H9 (cell line): ENCODE data around the gene NCCRP1. TPM values are rescaled to one million over a fixed set of nuclear protein-coding genes. Genes with fewer than 3 reads are reported as not detected.

Source experiments
- DNase-seq: peaks from one replicate; pipeline ENCODE4 v3.0.0-alpha.2; 2017
- H2AFZ ChIP-seq: one replicate; pipeline ENCODE4 v1.6.1; 2013; ENCODE audit warnings: mild to moderate bottlenecking, low read length, control low read depth, moderate library complexity
- H2AK5ac ChIP-seq: 2 replicates; pipeline ENCODE4 v1.6.1; 2013; ENCODE audit warnings: low read length, control low read depth, mixed read lengths; ENCODE audit not compliant: insufficient read length
- H2BK120ac ChIP-seq: one replicate; pipeline ENCODE4 v1.6.1; 2013; ENCODE audit warnings: low read depth, mild to moderate bottlenecking, low read length, control low read depth, inconsistent platforms; ENCODE audit not compliant: poor library complexity, severe bottlenecking
- H2BK12ac ChIP-seq: 2 replicates; pipeline ENCODE4 v1.6.1; 2013; ENCODE audit warnings: low read length, control low read depth, mixed read lengths, low read depth; ENCODE audit not compliant: insufficient read length
- H2BK15ac ChIP-seq: 2 replicates; pipeline ENCODE4 v1.6.1; 2013; ENCODE audit warnings: low read depth, low read length, control low read depth
- H2BK20ac ChIP-seq: one replicate; pipeline ENCODE4 v1.6.1; 2013; ENCODE audit warnings: low read depth, mild to moderate bottlenecking, low read length, control low read depth, inconsistent platforms; ENCODE audit not compliant: poor library complexity, severe bottlenecking
- H2BK5ac ChIP-seq: 2 replicates; pipeline ENCODE4 v1.6.1; 2013; ENCODE audit warnings: low read length, control low read depth, mixed read lengths; ENCODE audit not compliant: insufficient read length
- H3K14ac ChIP-seq: 2 replicates; pipeline ENCODE4 v1.6.1; 2013; ENCODE audit warnings: low read length, control low read depth; ENCODE audit not compliant: insufficient read depth
- H3K18ac ChIP-seq: 2 replicates; pipeline ENCODE4 v1.6.1; 2013; ENCODE audit warnings: low read depth, mild to moderate bottlenecking, mixed read lengths, low read length, control low read depth; ENCODE audit not compliant: insufficient read length
- H3K23ac ChIP-seq: 2 replicates; pipeline ENCODE4 v1.6.1; 2013; ENCODE audit warnings: low read length, control low read depth, mixed read lengths, low read depth; ENCODE audit not compliant: insufficient read length
- H3K23me2 ChIP-seq: 2 replicates; pipeline ENCODE4 v1.6.1; 2013; ENCODE audit warnings: low read depth, mild to moderate bottlenecking, mixed read lengths, low read length, control low read depth; ENCODE audit not compliant: insufficient read length, poor library complexity, severe bottlenecking
- H3K27ac ChIP-seq: 2 replicates; pipeline ENCODE4 v1.5.1; 2013; ENCODE audit warnings: low read length, control low read depth, mixed read lengths, low read depth; ENCODE audit not compliant: insufficient read length
- H3K27me3 ChIP-seq: 2 replicates; pipeline ENCODE4 v1.6.1; 2013; ENCODE audit warnings: low read length, control low read depth, inconsistent platforms; ENCODE audit not compliant: insufficient read depth
- H3K4ac ChIP-seq: 2 replicates; pipeline ENCODE4 v1.6.1; 2013; ENCODE audit warnings: low read depth, mild to moderate bottlenecking, control low read depth, inconsistent platforms, low read length, moderate library complexity
- H3K4me1 ChIP-seq: 2 replicates; pipeline ENCODE4 v1.6.1; 2013; ENCODE audit warnings: low read length, control low read depth, inconsistent platforms; ENCODE audit not compliant: insufficient read depth
- H3K4me2 ChIP-seq: 2 replicates; pipeline ENCODE4 v1.6.1; 2013; ENCODE audit warnings: low read length, control low read depth, mixed read lengths; ENCODE audit not compliant: insufficient read length, insufficient read depth
- H3K56ac ChIP-seq: 2 replicates; pipeline ENCODE4 v1.6.1; 2013; ENCODE audit warnings: low read depth, mild to moderate bottlenecking, mixed read lengths, low read length, control low read depth; ENCODE audit not compliant: insufficient read length
- H3K79me1 ChIP-seq: 2 replicates; pipeline ENCODE4 v1.6.1; 2013; ENCODE audit warnings: low read depth, mild to moderate bottlenecking, moderate library complexity, low read length, control low read depth, inconsistent platforms; ENCODE audit not compliant: insufficient read depth, poor library complexity, severe bottlenecking
- H3K79me2 ChIP-seq: 2 replicates; pipeline ENCODE4 v1.6.1; 2013; ENCODE audit warnings: low read length, control low read depth, inconsistent platforms; ENCODE audit not compliant: insufficient read depth
- H3K9ac ChIP-seq: 2 replicates; pipeline ENCODE4 v1.6.1; 2013; ENCODE audit warnings: low read length, control low read depth, mixed read lengths; ENCODE audit not compliant: insufficient read length; ENCODE audit errors: extremely low read depth
- H3K9me3 ChIP-seq: one replicate; pipeline ENCODE4 v1.6.1; 2013; ENCODE audit warnings: low read depth, low read length, inconsistent platforms; ENCODE audit not compliant: control insufficient read depth
- H3T11ph ChIP-seq: one replicate; pipeline ENCODE4 v1.6.1; 2013; ENCODE audit warnings: mild to moderate bottlenecking, low read length, control low read depth, inconsistent platforms
- H4K20me1 ChIP-seq: one replicate; pipeline ENCODE4 v1.6.1; 2013; ENCODE audit not compliant: control insufficient read depth, insufficient read length, insufficient read depth
- H4K5ac ChIP-seq: 2 replicates; pipeline ENCODE4 v1.6.1; 2013; ENCODE audit warnings: low read depth, mild to moderate bottlenecking, mixed read lengths, low read length, control low read depth; ENCODE audit not compliant: insufficient read length
- H4K8ac ChIP-seq: replicated peaks from 2 replicates; pipeline ENCODE4 v1.6.1; 2013; ENCODE audit warnings: low read length, control low read depth, mixed read lengths, low read depth; ENCODE audit not compliant: insufficient read length
- H4K91ac ChIP-seq: 2 replicates; pipeline ENCODE4 v1.6.1; 2013; ENCODE audit warnings: low read depth, mild to moderate bottlenecking, moderate library complexity, mixed read lengths, low read length, control low read depth; ENCODE audit not compliant: insufficient read length
- H3K27ac Mint-ChIP-seq, 3 experiments: 2 replicates in 2 of 3; 3 replicates in 1 of 3; pipeline ENCODE4 v1.8.0; 2020 to 2021; ENCODE audit warnings: mixed read lengths in 3 of 3, mild to moderate bottlenecking in 1 of 3, moderate library complexity in 1 of 3
- H3K27me3 Mint-ChIP-seq: 2 replicates; pipeline ENCODE4 v1.8.0; 2021; ENCODE audit warnings: low read depth, mild to moderate bottlenecking, moderate library complexity, mixed read lengths
- H3K36me3 Mint-ChIP-seq, 3 experiments: 2 replicates in 2 of 3; 3 replicates in 1 of 3; pipeline ENCODE4 v1.8.0; 2020 to 2021; ENCODE audit warnings: low read depth in 3 of 3, mixed read lengths in 3 of 3; ENCODE audit not compliant: insufficient read depth in 1 of 3
- H3K4me1 Mint-ChIP-seq, 2 experiments: 2 replicates each; pipeline ENCODE4 v1.8.0; 2020; ENCODE audit warnings: mixed read lengths in 2 of 2
- H3K4me3 Mint-ChIP-seq, 2 experiments: 2 replicates in 1 of 2; 3 replicates in 1 of 2; pipeline ENCODE4 v1.8.0; 2020 to 2021; ENCODE audit warnings: mild to moderate bottlenecking in 2 of 2, mixed read lengths in 2 of 2, moderate library complexity in 1 of 2
- H3K9me3 Mint-ChIP-seq, 2 experiments: 2 replicates in 1 of 2; 3 replicates in 1 of 2; pipeline ENCODE4 v1.8.0; 2020; ENCODE audit warnings: mild to moderate bottlenecking in 2 of 2, mixed read lengths in 2 of 2, moderate library complexity in 1 of 2
- WGBS: extraction: QIAGEN DNeasy Blood & Tissue Kit; methylation state at CpG from one replicate; pipeline ENCODE4 v1.1.7; 2013; ENCODE audit warnings: missing lambda C conversion rate, low lambda C conversion rate, mixed read lengths; ENCODE audit not compliant: insufficient read length; ENCODE audit errors: extremely low coverage; 5-methylcytosine and 5-hydroxymethylcytosine counted together
- total RNA-seq: library from RNA; stranded (reverse); gene quantifications from 2 replicates; pipeline ENCODE4 v1.2.1, GENCODE V29; 2021
- TF ChIP-seq, protein P1 (sequence below): fragments of 200-600 bp; sonication (generic); conservative IDR thresholded peaks from 3 replicates; pipeline ENCODE4 v1.8.0; 2021; ENCODE audit warnings: antibody characterized with exemption, mild to moderate bottlenecking

The NCCRP1 gene
- total RNA-seq, 1 experiment from 2014 or later = 1.9 TPM

GRCh38 chr19:39179754-39180153 lies 17.0 kb upstream of the NCCRP1 start:
- no peaks in the 10 kb centered on the region for H3K79me1 ChIP-seq
- no peaks in the 10 kb centered on the region for H3K9me3 ChIP-seq
- no peak overlapping the region for H3K18ac ChIP-seq
- H3K14ac ChIP-seq = no peak overlapping the region
- H3K36me3 Mint-ChIP-seq = peaks cover 2 to 38% (median 27%) of the 10 kb centered on the region in 3 experiments; a peak in 6 of 7 replicates
- H4K91ac ChIP-seq = no peak overlapping the region
- H4K20me1 ChIP-seq = no peaks in the 10 kb centered on the region
- H2BK12ac ChIP-seq = no peak overlapping the region
- H3K4me3 Mint-ChIP-seq = no peak overlapping the region
- H4K5ac ChIP-seq = no peak overlapping the region
- H3K56ac ChIP-seq = no peak overlapping the region
- H2BK15ac ChIP-seq = no peak overlapping the region
- 0 out of 4 replicates have a peak, but pooled peaks cover 0 to 2% of the 10 kb centered on the region in 2 experiments for H3K4me1 Mint-ChIP-seq
- H4K8ac ChIP-seq = no peak overlapping the region
- no peak overlapping the region for H3K4ac ChIP-seq
- H3T11ph ChIP-seq = no peak overlapping the region
- no peaks in the 10 kb centered on the region for H3K27me3 ChIP-seq
- H2AK5ac ChIP-seq = no peak overlapping the region
- H3K23me2 ChIP-seq = no peaks in the 10 kb centered on the region
- no peak overlapping the region for H2BK20ac ChIP-seq
- H3K9ac ChIP-seq = no peak overlapping the region
- no peaks in the 10 kb centered on the region for H3K4me1 ChIP-seq
- no peak for DNase-seq
- no peaks in the 10 kb centered on the region for H3K9me3 Mint-ChIP-seq
- no peak overlapping the region for H2AFZ ChIP-seq
- no peak overlapping the region for H3K23ac ChIP-seq
- no peak overlapping the region for H2BK5ac ChIP-seq
- no peak overlapping the region for H3K4me2 ChIP-seq
- TF ChIP-seq, protein P1, sequence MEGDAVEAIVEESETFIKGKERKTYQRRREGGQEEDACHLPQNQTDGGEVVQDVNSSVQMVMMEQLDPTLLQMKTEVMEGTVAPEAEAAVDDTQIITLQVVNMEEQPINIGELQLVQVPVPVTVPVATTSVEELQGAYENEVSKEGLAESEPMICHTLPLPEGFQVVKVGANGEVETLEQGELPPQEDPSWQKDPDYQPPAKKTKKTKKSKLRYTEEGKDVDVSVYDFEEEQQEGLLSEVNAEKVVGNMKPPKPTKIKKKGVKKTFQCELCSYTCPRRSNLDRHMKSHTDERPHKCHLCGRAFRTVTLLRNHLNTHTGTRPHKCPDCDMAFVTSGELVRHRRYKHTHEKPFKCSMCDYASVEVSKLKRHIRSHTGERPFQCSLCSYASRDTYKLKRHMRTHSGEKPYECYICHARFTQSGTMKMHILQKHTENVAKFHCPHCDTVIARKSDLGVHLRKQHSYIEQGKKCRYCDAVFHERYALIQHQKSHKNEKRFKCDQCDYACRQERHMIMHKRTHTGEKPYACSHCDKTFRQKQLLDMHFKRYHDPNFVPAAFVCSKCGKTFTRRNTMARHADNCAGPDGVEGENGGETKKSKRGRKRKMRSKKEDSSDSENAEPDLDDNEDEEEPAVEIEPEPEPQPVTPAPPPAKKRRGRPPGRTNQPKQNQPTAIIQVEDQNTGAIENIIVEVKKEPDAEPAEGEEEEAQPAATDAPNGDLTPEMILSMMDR = no peak
- no CpG with 5 or more reads among the region's 10 CpGs for WGBS
- H3K79me2 ChIP-seq = no peaks in the 10 kb centered on the region
- H3K27ac Mint-ChIP-seq = peak overlapping the region in 1 of 3 experiments; percentile 68; a peak in 1 of 7 replicates
- no peak overlapping the region for H2BK120ac ChIP-seq
- H3K27ac ChIP-seq = no peak overlapping the region
- no peaks in the 10 kb centered on the region for H3K27me3 Mint-ChIP-seq
